PC-9 (cell line): Measurements from ENCODE around the gene SLC6A3. TPM values are rescaled to one million over a fixed set of nuclear protein-coding genes. Genes with fewer than 3 reads are reported as not detected.

Source experiments
- Bru-seq: library from RNA; stranded (reverse); fragments of 400-500 nt; gene quantifications from one replicate; lab custom pipeline; 2021; lab: Mats Ljungman, UMichigan
- BruChase-seq, 2 experiments: library from RNA; stranded (reverse); fragments of 400-500 nt; gene quantifications; one replicate each; lab custom pipeline; 2021; lab: Mats Ljungman, UMichigan
- BruUV-seq: library from RNA; stranded (reverse); fragments of 400-500 nt; replicated peaks from 2 replicates; lab custom pipeline; 2021; lab: Mats Ljungman, UMichigan
- CTCF ChIA-PET: fragments of 300-600 bp; sonication (Branson Sonifier 250); formaldehyde crosslinking; loops from one replicate; lab custom pipeline; 2022; ENCODE audit warnings: antibody characterized with exemption; lab: Charles Lee
- POLR2A ChIA-PET: fragments of 300-600 bp; sonication (Branson Sonifier 250); formaldehyde crosslinking; loops from one replicate; lab custom pipeline; 2022; ENCODE audit warnings: antibody characterized with exemption; ENCODE audit not compliant: unreplicated experiment; lab: Charles Lee
- DNase-seq, 2 experiments: peaks; one replicate each; pipeline versions ENCODE4 v3.0.0 to v3.0.0-alpha.2; 2015 to 2022; ENCODE audit warnings: mixed read lengths in 1 of 2
- H2AFZ ChIP-seq: fragments of 200-600 bp; sonication (generic); 2 replicates; pipeline ENCODE4 v1.8.1; 2017; ENCODE audit warnings: antibody characterized with exemption
- H3F3A ChIP-seq: fragments of 200-600 bp; sonication (generic); 2 replicates; pipeline ENCODE4 v1.8.1; 2017; ENCODE audit warnings: antibody characterized with exemption, mild to moderate bottlenecking, low read depth; ENCODE audit not compliant: insufficient read depth
- H3K27ac ChIP-seq: fragments of 200-600 bp; sonication (generic); 2 replicates; pipeline ENCODE4 v1.6.1; 2016; ENCODE audit warnings: mixed run types
- H3K27me3 ChIP-seq: fragments of 200-600 bp; sonication (generic); 2 replicates; pipeline ENCODE4 v1.6.1; 2016; ENCODE audit warnings: low read depth, mixed run types; ENCODE audit not compliant: insufficient read depth
- H3K36me3 ChIP-seq: fragments of 200-600 bp; sonication (generic); 2 replicates; pipeline ENCODE4 v1.6.1; 2016; ENCODE audit warnings: low read depth, mixed run types
- H3K4me1 ChIP-seq: fragments of 200-600 bp; sonication (generic); replicated peaks from 2 replicates; pipeline ENCODE4 v1.6.1; 2016; ENCODE audit warnings: mixed run types; ENCODE audit not compliant: insufficient read depth
- H3K4me2 ChIP-seq: fragments of 200-600 bp; sonication (generic); 2 replicates; pipeline ENCODE4 v1.6.1; 2017; ENCODE audit warnings: mixed run types
- H3K4me3 ChIP-seq: fragments of 200-600 bp; sonication (generic); 2 replicates; pipeline ENCODE4 v1.6.1; 2016; ENCODE audit warnings: mixed run types
- H3K79me2 ChIP-seq: fragments of 200-600 bp; sonication (generic); 2 replicates; pipeline ENCODE4 v1.6.1; 2017; ENCODE audit warnings: low read depth, mixed run types
- H3K9me2 ChIP-seq: fragments of 200-600 bp; sonication (generic); 2 replicates; pipeline ENCODE4 v1.8.1; 2017; ENCODE audit warnings: mild to moderate bottlenecking; ENCODE audit not compliant: insufficient read depth
- H3K9me3 ChIP-seq: fragments of 200-600 bp; sonication (generic); 2 replicates; pipeline ENCODE4 v1.8.1; 2016; ENCODE audit warnings: low read depth; ENCODE audit not compliant: insufficient read depth
- H4K20me1 ChIP-seq: fragments of 200-600 bp; sonication (generic); 2 replicates; pipeline ENCODE4 v1.8.1; 2017; ENCODE audit not compliant: insufficient read depth
- EZH2 ChIP-seq: fragments of 200-600 bp; sonication (generic); IDR thresholded peaks from 2 replicates; pipeline ENCODE4 v1.8.0; 2017; ENCODE audit warnings: antibody characterized with exemption, low read depth
- intact Hi-C: fragments of 100-400 bp; cut with micrococcal nuclease; formaldehyde crosslinking; loops from one replicate; pipeline ENCODE4 v1.10.0; 2022; ENCODE audit not compliant: unreplicated experiment
- long read RNA-seq: library from polyadenylated mRNA; stranded (forward); transcript quantifications from one replicate; pipeline ENCODE4 v2.0.0, GENCODE V29; 2022
- total RNA-seq: library from RNA; stranded (reverse); gene quantifications from 2 replicates; pipeline ENCODE4 v1.2.3, GENCODE V29; 2021
- TF ChIP-seq, protein P1 (sequence below): fragments of 200-600 bp; sonication (generic); conservative IDR thresholded peaks from 2 replicates; pipeline ENCODE4 v1.6.1; 2017; ENCODE audit warnings: mixed run types, antibody characterized with exemption, mild to moderate bottlenecking, moderate library complexity

The SLC6A3 gene
- not detected in 2 replicates for total RNA-seq
- percentile 3 among the genes with signal in this experiment for Bru-seq, nascent RNA
- BruChase-seq, experiment 1, labeled RNA remaining after a 2-hour chase, result percentile 2 among the genes with signal in this experiment
- percentile 4 among the genes with signal in this experiment for BruChase-seq, experiment 2, labeled RNA remaining after a 6-hour chase
- long read RNA-seq, result 0 reads

GRCh38 chr5:1445313-1445688, at the start of gene SLC6A3:
TSS of gene SLC6A3 (minus strand) at chr5:1445440. CDS start at chr5:1443197, 2,243 bp downstream.
- Histone ChIP-seq H3K27me3 (peaks cover 85% of the 10 kb centered on the region), H4K20me1 (no peaks in the 10 kb centered on the region; the same call in 1 of the 2 replicates), H3K9me3 (no peaks in the 10 kb centered on the region), H3F3A (no peaks in the 10 kb centered on the region), H3K36me3 (no peaks in the 10 kb centered on the region), H3K4me2 (no peak within 1 kb of the TSS), H3K79me2 (no peaks in the 10 kb centered on the region), H3K4me3 (no peak within 1 kb of the TSS), H3K9me2 (no peaks in the 10 kb centered on the region), H2AFZ (no peak within 1 kb of the TSS), H3K27ac (no peak within 1 kb of the TSS), H3K4me1 (no peaks in the 10 kb centered on the region)
- no TSS peak for BruUV-seq
- TF ChIP-seq EZH2, result no peak
- TF ChIP-seq, protein P1, sequence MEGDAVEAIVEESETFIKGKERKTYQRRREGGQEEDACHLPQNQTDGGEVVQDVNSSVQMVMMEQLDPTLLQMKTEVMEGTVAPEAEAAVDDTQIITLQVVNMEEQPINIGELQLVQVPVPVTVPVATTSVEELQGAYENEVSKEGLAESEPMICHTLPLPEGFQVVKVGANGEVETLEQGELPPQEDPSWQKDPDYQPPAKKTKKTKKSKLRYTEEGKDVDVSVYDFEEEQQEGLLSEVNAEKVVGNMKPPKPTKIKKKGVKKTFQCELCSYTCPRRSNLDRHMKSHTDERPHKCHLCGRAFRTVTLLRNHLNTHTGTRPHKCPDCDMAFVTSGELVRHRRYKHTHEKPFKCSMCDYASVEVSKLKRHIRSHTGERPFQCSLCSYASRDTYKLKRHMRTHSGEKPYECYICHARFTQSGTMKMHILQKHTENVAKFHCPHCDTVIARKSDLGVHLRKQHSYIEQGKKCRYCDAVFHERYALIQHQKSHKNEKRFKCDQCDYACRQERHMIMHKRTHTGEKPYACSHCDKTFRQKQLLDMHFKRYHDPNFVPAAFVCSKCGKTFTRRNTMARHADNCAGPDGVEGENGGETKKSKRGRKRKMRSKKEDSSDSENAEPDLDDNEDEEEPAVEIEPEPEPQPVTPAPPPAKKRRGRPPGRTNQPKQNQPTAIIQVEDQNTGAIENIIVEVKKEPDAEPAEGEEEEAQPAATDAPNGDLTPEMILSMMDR, result no peak
- DNase-seq, result no peak
- intact Hi-C loops, result loop anchor here (10.0 kb wide), 1 partner anchor 240 kb away; the partner anchor contains the start of gene SLC6A19
- ChIA-PET CTCF (no interaction called here), POLR2A (no interaction called here)

DNA sequence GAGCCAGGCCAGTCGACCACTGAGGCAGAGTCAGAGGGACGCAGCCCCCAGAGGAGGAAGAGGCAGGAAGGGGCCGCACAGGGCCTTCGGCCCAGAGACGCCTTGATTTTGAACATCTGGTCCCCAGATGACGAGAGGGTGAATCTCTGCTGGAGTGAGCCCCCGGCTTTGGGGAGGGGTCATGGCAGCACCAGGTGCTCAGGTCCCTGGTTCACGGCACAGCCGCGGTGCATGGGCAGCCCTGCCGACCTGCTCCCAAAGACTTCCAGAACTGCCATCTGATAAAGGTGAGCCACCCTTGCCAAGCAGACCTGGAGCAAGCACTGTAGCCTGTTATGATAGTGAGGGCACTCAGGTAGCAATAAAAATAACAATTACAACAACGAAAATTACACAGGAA, 48.7 kb upstream of the SLC6A3 start:
- Histone ChIP-seq H4K20me1 (peaks cover 68% of the 10 kb centered on the region), H3K4me3 (no peak overlapping the region), H3K9me2 (no peaks in the 10 kb centered on the region), H2AFZ (no peak overlapping the region), H3K9me3 (no peaks in the 10 kb centered on the region), H3K79me2 (peaks cover 5% of the 10 kb centered on the region; the same call in 1 of the 2 replicates), H3K36me3 (no peaks in the 10 kb centered on the region; the same call in 1 of the 2 replicates), H3F3A (peaks cover 12% of the 10 kb centered on the region), H3K27me3 (no peaks in the 10 kb centered on the region), H3K4me1 (no peaks in the 10 kb centered on the region), H3K4me2 (no peak overlapping the region), H3K27ac (no peak overlapping the region)
- no TSS peak for BruUV-seq
- POLR2A ChIA-PET, result no interaction called here
- DNase-seq, result no peak
- CTCF ChIA-PET, result no interaction called here
- intact Hi-C loops, result no loop called here
- TF ChIP-seq, protein P1, result no peak
- no peak for TF ChIP-seq EZH2

GRCh38 chr5:1493413-1493812, 48.2 kb upstream of the SLC6A3 start:
- Histone ChIP-seq H3K9me2 (no peaks in the 10 kb centered on the region), H3K4me3 (no peak overlapping the region), H2AFZ (no peak overlapping the region), H3K27ac (no peak overlapping the region), H3K27me3 (no peaks in the 10 kb centered on the region), H4K20me1 (peaks cover 62% of the 10 kb centered on the region), H3F3A (peaks cover 7% of the 10 kb centered on the region), H3K4me1 (no peaks in the 10 kb centered on the region), H3K4me2 (no peak overlapping the region), H3K36me3 (no peaks in the 10 kb centered on the region; the same call in 1 of the 2 replicates), H3K9me3 (no peaks in the 10 kb centered on the region), H3K79me2 (no peaks in the 10 kb centered on the region)
- intact Hi-C loops, result no loop called here
- ChIA-PET POLR2A (no interaction called here), CTCF (no interaction called here)
- BruUV-seq, result no TSS peak
- TF ChIP-seq, protein P1, result no peak
- no peak for TF ChIP-seq EZH2
- no peak for DNase-seq
